DMS 273 (cell line): ENCODE measurements around the gene CBX8.
"Not testable (repeated sequence)": the region's sequence is repeated elsewhere in the genome, so short reads cannot be mapped to it uniquely, and the experiment has no call there.

Experiments
- DNase-seq: peaks from one replicate; lab custom pipeline; 2025; ENCODE audit not compliant: unreplicated experiment; lab: John Stamatoyannopoulos, UW

Gene CBX8

DNA sequence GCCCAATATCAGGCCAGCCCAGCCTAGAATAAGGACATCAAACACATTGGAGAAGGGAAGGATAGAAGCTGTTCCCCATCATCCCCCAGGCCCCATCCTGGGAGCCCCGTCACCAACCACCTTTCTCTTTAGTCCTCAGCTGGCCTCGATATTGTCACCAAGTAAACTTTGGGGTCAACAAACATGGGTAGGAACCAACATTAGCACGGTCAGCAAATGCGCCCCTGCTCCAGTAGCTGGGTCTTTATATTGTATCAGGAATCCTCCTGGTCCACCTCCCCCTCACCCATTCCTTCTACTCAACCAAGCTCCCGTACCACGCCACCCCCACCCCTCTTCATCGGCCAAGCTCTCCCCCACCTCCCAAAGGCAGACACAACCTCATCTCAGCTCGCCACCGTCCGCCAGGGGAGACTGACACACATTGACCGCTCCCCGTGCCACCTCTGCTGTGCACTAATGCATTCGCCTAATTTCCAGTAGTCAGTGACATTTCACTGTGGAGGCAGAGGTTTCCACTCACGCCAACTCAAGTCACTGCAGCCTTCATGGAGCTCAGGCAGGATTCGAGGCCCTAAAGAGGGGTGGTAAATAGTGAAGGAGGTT is 39.6 kb downstream of the CBX8 start:
- no peak for DNase-seq

DNA sequence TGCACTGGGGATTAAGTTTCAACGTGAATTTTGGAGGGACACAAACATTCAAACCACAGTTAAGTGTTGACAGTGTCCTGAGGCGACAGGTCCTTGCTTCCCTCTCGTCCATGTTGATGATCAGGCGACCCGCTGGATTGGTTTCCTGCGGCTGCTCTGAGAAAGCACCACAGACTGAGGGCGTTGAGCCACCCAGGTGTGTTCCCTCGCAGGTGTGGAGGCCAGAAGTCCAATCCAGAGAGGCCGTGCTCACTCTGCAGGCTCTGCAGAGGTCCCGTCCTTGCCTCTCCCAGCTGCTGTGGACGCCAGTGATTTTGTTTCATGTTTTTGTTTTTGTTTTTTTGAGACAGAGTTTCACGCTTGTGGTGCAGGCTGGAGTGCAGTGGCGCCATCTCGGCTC is 41.3 kb downstream of the CBX8 start:
- no peak for DNase-seq

DNA sequence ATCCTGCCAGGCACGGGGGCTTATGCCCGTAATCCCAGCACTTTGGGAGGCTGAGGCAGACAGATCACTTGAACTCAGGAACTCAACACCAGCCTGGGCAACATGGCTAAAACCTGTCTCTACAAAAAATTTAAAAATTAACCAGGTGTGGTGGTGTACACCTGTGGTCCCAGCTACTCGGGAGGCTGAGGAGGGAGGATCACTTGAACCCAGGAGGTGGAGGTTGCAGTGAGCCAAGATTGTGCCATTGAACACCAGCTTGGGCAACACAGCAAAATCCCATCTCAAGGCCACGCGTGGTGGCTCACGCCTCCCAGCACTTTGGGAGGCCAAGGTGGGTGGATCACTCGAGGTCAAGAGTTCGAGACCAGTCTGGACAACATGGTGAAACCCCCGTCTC is 42.0 kb downstream of the CBX8 start:
- DNase-seq, result not testable (repeated sequence)

DNA sequence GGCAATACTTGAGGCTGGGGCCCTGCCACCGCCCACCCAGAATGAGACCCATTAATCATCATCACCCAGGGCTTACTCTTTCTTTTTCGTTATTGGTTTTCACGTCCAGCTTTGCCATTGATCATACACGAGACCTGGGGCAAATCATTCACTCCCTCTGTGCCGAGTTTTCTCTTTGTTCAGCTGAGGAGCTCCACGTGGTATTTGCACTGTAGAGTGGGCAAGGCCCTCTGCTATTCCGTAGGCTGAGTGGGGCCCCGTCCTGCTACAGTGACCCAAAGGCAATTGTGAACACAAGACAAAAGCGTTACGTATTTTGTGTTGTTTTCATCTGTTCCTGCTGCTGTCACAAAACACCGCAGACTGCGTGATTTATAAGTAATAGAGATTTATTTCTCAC is 42.5 kb downstream of the CBX8 start:
- DNase-seq, result no peak

DNA sequence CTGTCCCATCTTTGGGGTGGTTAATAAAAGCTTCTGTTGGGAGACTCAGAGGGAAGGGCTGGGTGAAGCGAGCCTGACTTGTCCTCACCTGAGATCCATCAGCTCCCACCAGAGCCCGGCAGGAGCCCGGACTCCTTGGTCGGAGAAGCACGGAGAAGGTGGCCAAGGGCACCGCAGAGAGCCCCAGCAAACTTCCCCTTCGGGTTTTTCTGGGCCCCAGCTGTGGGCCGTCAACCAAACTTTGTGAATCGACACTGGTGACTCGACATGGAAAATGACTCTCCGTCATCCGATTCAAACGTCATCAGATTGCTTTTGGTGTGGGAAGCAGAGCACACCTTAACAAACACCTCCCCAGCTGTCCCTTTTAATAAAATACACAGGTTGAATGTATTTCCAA is 44.7 kb downstream of the CBX8 start:
- DNase-seq, result no peak

DNA sequence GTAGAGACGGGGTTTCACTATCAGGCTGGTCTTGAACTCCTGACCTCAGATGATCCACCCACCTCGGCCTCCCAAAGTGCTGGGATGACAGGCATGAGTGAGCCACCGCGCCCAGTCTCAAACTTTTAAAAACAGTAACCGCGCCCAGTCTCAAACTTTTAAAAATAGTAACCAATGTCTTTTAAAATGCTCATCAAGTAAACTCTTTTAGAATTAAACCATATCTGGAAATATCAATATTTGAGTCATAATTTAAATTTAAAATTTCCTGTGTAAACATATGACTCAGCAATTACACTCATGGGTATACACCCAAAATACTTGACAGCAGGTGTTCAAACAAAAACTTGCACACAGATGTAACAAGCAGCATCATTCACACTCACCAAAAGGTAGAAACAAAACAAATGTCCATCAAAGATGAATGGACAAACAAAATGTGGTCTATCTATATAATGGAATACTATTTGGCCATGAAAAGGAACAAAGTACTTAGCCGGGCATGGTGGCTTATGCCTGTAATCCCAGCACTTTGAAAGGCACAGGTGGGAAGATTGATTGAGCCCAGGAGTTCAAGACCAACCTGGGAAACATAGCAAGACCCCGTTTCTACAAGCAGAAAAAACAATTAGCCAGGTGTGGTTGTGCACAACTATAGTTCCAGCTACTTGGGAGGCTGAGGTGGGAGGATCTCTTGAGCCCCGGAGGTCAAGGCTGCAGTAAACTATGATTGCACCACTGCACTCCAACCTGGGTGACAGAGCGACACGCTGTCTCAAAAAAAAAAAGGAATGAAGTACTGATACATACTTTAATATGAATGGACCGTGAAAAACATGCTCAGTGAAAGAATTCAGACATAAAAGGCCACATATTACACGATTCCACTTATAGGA is 46.0 kb downstream of the CBX8 start:
- no peak for DNase-seq

DNA sequence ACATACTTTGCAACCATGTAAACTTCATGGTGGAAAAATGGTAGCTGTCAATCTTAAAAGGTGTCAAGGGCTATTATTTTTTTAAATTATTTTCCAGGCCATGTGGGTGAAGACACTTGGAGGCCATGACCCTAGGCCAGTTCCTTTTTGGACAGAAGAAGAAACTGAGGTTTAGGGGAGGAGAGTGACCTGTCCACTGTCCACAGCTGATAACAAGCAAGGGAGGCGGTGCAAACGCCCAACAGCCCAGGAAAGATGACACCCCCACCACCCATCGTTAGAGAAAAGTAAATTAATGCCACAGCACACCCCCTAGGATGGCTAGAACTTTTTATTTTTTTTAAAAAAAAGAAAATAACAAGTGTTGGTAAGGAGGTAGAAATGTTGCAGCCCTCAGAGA is 46.9 kb downstream of the CBX8 start:
- no peak for DNase-seq

DNA sequence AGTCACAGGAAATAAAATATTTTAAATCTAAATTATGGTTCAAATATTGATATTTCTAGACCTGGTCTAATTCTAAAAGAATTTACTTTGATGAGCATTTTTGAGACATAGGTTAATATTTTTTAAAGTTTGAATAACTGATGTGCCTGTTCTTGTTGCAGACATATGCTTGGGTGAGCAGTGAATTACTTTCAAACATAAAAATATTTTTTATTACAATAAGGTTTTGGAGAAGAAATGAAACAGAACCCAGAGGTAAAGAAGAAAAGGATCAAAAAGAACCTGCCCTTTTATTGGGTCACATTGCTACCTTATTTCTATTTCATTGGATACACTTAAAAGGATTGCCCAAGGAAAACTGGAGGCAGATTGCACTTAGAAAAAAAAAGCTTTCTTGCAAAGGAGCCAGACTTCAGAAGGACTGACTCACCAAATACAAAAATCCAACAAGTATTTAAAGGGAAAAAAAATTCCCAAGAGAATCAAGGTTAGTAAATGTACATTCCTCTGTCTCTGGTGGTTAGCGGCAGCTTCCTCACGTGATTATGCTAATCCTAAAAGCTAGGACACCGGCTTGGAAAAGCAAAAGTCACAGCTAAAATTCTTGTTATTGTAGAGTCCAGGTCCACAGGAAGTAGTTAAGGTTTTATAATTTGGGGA is 47.6 kb downstream of the CBX8 start:
- peak; percentile 62 for DNase-seq

DNA sequence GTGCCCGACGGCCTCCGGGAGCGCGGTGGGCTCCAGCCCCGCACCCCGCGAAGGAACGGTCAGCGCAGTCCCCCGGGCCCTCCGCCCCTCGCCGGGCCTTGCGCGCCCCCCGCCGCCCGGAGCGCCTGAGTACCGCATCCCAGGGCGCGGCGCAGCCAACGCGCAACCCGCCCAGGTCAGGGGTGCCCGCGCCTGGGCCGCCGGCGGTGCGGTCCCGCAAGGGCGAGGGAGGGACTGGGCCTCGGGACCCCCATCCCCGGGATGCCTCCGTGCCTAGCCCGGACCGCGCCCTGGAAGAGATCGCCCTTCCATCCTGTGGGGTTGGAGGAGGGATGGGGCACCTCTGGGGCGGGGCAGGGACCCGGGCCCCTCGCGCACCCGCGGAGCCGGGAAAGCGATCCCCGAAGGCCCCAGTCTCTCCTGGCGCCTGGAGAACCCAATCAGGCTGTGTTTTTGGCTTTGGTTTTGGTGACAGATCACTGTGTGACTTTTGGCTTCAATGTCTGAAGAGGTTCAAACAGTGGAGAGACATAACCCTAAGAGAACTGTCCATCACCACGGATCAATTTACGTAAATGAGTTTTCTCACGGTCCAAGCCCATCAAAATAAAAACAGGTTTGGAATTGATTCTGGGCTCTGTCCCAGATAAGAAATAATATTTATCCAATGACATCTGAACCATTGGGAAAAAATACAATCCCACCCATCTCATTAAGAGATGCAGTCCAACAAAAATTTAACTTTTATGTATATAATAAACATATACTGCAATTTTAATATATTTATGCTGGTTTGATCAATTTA is 48.4 kb downstream of the CBX8 start:
- no peak for DNase-seq

DNA sequence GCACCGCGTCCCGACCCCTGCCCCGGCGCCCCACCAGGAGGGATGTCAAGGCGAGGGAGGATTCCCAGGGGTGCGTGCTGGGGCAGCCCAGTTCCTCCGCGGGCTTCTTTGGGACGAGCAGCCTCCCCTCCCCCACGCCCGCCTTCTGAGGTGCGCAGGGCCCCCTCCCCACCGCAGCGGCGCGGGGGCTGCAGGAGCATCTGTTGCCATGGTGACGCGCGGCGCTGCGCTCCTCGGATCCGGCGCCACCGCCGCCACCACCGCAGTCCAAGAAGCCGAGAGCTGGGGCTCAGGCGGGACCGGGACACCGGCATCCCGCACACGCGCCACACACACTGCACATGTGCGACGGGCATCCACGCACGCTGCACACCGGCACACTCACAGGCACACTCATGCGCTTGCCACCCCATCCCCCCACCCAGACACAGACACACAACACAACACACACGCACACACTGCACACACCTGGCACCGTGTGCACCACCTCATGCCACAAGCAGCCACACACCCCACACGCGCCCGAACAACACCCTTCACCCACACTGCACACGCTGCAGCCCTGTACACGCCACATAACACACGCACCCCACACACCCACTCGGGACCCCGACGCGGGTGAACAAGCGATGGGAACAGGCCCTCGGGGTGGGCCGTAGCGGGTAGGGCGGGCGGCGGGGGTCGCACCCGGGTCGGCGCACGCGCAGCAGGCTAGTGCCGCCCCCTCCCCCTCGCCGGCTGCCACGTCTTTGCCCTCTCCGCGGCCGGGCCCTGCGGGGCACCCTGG is 49.2 kb downstream of the CBX8 start:
- DNase-seq, result peak; percentile 66

DNA sequence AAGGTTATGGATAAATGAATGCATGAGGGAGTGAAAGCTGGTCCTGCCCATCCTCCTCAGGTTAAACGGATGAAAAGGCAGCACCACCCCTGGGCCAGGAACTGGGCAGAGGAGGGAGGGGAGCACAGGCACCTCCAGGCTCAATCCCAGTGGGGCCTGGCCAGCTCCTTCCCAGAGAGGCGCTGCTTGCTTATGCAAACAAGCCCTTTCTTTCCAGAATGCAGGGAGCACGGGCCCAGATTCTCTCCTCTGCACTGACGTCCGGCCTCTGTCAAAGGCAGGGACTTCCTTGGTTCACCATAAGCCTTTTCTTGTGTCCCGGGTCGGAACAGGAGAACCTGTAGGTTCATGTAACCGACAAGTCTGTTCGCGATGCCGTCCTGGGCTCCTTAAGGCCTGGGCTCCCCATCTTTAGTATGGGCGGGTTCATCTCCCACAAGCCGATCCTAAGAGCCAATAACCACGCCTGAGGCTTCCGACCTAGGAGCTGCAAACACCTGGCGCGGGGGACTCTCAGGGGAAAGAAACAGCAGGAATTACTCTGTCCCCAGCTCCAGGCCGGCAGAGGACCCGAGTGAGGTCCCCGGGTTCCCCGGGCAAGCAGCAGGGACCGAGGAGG is 49.9 kb downstream of the CBX8 start:
- peak; percentile 54 for DNase-seq

DNA sequence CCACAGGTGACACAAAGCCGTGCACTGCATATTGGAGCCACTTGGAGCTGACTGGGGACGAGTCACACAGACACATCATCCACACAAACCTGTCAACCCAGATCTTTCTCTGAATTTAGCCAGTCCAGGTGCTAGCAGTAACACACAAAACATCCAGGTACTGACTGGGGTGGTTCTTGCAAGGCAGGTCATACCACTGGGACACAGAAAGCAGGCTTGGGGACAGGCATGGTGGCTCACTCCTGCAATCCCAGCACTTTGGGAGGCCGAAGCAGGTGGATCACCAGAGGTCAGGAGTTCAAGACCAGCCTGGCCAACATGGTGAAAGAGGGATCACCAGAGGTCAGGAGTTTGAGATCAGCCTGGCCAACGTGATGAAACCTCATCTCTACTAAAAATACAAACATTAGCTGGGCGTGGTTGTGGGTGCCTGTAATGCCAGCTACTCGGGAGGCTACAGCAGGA is 51.2 kb downstream of the CBX8 start:
- no peak for DNase-seq

DNA sequence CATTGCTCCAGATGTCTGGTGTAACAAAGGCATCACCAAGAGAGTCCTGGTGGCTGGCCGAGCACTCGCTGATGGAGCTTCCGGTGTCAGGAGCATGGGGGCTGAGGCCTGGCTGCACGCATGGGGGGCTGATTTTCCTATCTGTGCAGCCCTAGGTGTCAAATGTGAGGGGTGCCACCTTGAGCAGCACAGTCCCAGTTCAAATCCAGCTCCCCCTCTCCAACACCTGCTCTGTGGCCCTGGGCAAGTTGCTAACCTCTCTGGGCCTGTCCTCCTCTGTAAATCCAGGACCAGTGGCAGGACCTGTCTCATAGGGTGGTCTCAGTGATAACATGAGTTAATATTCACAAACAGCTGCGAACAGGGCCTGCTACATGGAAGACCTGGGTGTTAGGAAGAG is 53.3 kb downstream of the CBX8 start:
- DNase-seq, result no peak

DNA sequence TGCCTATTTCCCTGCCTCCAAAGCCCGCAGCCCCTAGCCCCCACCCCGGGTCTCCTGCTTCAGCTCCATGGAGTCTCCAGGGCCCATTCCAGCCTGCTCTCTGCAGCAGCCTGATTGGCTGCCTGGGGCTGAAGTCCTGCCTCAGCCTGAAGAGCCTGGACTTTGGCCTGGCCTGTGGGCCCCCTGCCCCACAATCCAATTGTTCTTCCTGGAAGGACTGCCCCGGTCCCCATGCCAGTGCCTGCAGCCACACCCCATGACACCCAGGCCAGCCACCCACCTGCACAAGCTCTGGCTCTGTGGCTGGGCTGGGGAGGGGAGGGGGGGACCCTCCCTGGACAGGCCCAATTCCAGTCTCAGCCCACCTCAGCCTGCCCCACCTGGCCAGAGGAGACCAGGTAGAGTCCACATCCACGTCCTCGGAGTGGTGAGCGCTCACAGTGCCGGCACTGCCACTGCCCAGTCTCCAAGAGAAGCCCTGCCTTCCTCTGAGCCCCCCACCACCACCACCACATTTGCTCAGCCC is 53.9 kb downstream of the CBX8 start:
- DNase-seq, result no peak

DNA sequence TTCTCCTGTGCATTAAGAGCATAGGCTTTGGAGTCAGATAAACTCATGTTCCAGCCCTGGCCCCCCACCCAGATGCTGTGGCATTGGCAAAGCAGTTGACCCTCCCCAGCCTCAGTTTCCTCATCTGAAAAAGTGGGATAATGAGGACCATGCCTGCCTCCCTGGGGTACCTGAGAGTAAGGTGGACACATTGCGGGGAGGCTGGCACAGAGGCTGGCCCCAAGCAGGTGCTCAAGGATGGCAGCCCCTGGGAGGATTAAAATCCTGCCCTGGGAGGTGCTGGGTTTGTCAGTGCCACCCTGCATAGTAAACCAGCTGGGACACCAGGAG is 54.3 kb downstream of the CBX8 start:
- DNase-seq, result no peak
